H4 (cell line): ENCODE data around the gene CSNK1G1. TPM values are rescaled to one million over a fixed set of nuclear protein-coding genes. Genes with fewer than 3 reads are reported as not detected.
A peak's percentile ranks its signal among the peaks of the same experiment; 100 is the strongest.

ENCODE experiments used
- DNase-seq: peaks from one replicate; pipeline ENCODE4 v3.0.0-alpha.2; 2015; ENCODE audit warnings: low spot score
- total RNA-seq: library from RNA; depleted of rRNA; stranded (reverse); fragments of >200 nt; shearing (Covaris generic); gene quantifications from 2 replicates; pipeline ENCODE4 v1.2.3, GENCODE V29; 2014

CSNK1G1 gene
- total RNA-seq, 1 experiment from 2014 or later: 14.6 TPM

- DNase-seq: no peak
Measured at GRCh38 chr15:64191971-64192830, 163.8 kb downstream of the CSNK1G1 start.

DNA sequence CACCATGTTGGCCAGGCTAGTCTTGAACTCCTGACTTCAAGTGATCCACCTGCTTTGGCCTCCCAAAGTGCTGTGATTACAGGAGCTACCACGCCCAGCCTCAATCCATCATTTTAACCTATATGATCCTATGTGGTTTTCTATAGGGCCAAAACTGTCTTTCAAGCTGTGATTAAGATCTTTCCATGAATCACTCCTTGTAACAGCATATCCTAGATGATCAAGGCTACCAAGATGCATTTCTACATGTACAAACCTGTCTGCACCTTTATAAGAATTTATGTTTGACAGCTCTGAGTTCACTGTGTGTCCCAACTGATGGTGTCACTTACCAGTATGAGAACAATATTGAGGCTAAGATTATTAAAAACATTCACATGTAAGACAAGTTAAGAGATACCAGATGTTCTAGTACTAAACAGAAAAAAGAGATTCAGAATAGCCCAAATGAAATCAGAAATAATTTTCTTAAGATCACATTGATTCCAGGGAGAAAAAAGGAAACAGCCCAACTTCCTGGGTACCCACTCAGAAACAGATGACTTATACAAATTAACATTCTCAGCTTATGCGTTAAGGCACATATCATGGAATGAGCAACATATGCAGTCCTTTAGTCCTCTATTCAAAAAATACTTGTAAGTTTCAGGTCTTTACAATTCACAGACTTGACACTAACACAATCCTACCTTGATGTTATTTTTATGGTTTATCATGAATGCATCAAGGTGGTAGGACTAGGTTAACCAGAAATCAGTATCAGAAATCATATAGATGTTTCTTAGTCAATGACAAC, 168.4 kb downstream of the CSNK1G1 start:
- DNase-seq: no peak

DNA sequence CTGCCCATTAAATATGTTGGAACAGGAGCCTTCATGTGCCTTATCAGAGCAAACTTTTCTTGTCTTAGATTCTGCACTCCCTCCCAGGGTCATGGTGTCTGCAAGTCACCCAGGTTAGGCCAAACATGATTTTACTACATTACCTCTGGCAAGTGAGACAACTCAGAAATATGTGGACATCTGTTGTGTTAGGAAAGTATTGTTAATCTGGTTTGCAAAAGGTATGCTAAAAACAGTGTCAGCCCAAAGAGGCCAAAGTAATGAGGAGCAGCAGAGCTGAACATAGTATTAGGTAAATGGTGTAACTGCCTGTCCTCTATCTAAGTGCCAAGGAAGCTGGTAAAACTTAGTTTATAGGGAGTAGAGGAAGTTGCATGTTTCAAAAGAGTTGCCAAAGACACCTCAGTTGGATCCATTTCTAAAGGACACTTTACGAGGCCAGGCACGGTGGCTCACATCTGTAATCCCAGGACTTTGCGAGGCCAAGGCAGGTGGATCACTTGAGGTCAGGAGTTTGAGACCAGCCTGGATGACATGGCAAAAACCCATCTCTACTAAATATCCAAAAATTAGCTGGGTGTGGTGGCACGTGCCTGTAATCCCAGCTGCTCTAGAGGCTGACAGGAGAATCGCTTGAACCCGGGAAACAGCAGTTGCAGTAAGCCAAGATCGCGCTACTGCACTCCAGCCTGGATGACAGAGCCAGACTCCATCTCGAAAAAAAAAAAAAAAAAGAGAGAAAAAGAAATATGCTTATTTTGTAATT, 170.6 kb downstream of the CSNK1G1 start:
- DNase-seq: no peak

DNA sequence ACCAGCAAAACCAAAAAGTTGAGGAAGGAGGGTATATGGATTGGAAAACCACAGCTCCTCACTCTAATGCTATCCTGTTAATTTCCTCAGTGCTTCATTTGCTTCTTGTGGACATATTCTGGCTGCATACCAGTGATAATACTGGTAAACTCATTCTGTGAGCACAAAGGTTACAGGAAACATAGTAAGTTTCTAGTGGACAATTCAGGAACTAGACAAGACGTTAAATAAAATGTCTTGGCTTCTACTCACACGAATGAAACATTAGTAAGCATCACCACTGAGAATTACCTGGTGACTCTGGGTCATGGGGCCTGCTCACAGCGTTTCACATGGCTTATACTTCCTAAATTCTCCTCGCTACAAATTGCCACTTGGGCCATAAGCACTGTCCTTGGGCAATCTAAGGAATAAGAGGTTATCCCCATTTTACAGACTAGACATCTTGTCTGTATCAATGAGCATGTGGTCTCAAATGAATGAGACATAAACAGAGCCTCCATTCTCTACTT, 173.1 kb downstream of the CSNK1G1 start:
- DNase-seq: no peak

DNA sequence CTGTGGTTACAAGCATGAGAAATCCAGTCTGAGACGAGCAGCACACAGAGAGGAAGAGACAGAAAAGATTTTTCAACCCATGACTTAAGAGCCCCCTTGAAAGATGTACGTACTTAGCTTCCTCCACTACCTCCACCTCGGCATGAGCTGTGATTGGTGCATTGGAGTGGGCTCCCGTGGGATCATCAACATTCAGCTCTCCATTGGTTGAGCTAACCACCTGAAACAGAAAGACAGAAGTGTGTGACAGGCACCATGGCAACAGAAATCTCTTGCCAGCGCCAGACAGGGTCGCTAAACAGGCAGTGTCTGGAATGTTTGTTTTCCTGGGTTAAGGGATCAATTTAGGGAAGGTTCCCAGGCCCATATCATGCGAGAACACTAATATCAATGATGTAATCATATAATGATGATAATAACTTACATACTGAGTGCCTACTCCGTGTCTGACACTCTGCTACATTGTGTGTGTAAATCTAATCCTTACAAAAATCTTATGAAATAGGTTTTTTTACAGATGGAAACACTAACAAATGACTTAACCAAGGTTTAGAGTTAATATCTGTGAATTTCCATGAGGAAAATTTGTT, 175.6 kb downstream of the CSNK1G1 start:
- DNase-seq: no peak

- no peak for DNase-seq
Measured at GRCh38 chr15:64166102-64166890, 189.7 kb downstream of the CSNK1G1 start.

GRCh38 chr15:64164436-64164835, 191.5 kb downstream of the CSNK1G1 start:
- DNase-seq: no peak

GRCh38 chr15:64163659-64164362, 192.2 kb downstream of the CSNK1G1 start:
- DNase-seq: no peak

- peak; percentile 94 for DNase-seq
Measured at GRCh38 chr15:64162869-64163658, 192.9 kb downstream of the CSNK1G1 start, which contains the start of gene PPIB. Gene PPIB (minus strand): TSS chr15:64163022. CDS start chr15:64162986, 36 bp downstream.

GRCh38 chr15:64162478-64162868, 193.5 kb downstream of the CSNK1G1 start:
- no peak for DNase-seq

DNA sequence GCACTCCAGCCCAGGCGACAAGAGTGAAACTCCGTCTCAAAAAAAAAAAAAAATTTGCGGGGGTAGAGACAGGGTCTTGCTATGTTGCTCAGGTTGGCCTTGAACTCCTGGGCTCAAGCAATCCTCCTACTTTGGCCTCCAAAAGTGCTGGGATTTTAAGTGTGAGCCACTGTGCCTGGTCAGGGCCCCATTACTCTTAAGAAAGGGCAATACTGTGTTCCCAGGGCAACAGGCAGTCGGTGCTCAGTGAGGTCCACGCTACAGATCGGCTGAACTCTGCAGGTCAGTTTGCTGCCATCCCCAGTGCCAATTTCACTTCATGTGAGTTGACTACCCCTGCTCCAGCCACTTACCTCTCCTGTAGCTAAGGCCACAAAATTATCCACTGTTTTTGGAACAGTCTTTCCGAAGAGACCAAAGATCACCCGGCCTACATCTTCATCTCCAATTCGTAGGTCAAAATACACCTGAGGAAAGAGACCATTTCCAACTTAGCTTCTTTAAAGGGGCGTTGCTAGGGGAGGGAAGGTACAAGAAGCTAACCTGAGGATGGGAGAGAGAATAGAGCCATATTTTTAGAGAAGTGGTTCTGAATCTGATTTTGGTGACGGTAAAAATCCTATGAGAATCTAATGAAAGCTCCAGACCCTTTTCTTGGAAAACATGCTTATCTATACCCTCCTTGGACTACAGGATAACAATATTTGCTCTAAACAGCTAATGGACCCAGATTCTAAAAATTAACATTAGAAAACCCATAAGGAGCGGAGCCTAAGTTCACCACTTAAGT, 194.1 kb downstream of the CSNK1G1 start:
- no peak for DNase-seq

GRCh38 chr15:64158363-64159134, 197.4 kb downstream of the CSNK1G1 start:
- no peak for DNase-seq

- no peak for DNase-seq
Measured at GRCh38 chr15:64157599-64158125, 198.3 kb downstream of the CSNK1G1 start.

GRCh38 chr15:64156652-64157331, 199.2 kb downstream of the CSNK1G1 start:
- DNase-seq: no peak

DNA sequence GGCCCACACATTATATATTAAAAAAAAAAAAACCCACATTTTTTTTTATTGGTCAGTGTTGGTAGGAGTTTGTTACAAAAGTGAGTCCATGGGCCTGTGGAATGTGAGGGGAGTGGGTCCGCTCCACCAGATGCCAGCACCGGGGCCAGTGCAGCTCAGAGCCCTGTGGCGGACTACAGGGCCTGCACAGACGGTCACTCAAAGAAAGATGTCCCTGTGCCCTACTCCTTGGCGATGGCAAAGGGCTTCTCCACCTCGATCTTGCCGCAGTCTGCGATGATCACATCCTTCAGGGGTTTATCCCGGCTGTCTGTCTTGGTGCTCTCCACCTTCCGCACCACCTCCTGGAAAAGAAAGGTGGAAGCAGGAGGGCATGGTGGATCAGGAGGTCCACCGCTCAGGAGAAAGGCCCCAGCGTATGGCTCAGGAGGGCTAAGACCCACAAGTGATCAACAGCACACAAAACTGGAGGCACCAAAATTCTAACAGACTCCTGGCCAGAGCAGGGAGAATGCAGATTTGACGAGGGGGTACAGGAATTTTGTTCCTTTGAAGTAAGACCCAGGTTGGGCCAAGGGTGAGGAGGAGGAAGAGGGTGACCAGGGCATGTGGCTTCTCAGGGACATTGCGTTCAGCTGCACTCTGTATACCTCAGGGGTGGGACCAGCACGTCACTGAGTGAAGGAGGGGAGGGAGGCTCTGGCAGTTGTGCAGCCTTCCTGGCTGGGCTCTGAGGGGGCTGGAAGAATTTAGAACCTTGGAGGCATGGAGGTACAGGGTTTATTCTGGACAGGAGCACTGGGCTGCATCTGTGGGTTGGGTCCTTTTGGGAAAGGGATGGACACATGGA, 199.9 kb downstream of the CSNK1G1 start:
- no peak for DNase-seq
